GM12878 (cell line): ENCODE results near the gene VSTM2L. TPM values are rescaled to one million over a fixed set of nuclear protein-coding genes. Genes with fewer than 3 reads are reported as not detected.

Source experiments
- ATAC-seq: fragments of 200-7000 bp; cut with Tn5 transposase; 3 replicates; pipeline ENCODE4 v1.9.1; 2020; ENCODE audit warnings: mild to moderate bottlenecking, moderate library complexity
- BruUV-seq: library from RNA; stranded (reverse); fragments of 400-500 nt; replicated peaks from 2 replicates; lab custom pipeline; 2021; lab: Mats Ljungman, UMichigan
- CTCF ChIA-PET: fragments of 300-600 bp; sonication (Branson Sonifier 250); formaldehyde crosslinking; extraction: SDS; loops from one replicate; lab custom pipeline; 2021; ENCODE audit warnings: inconsistent platforms; lab: Yijun Ruan, JAX
- POLR2A ChIA-PET: fragments of 350-600 bp; formaldehyde crosslinking; extraction: SDS; loops from one replicate; lab custom pipeline; 2021; ENCODE audit warnings: inconsistent platforms; lab: Charles Lee
- RAD21 ChIA-PET: fragments of 300-600 bp; sonication (Branson Sonifier 250); formaldehyde crosslinking; loops from one replicate; lab custom pipeline; 2023; ENCODE audit warnings: antibody characterized with exemption; ENCODE audit not compliant: unreplicated experiment; lab: Charles Lee
- SMC1A ChIA-PET: fragments of 300-600 bp; sonication (Branson Sonifier 250); formaldehyde crosslinking; loops from one replicate; lab custom pipeline; 2023; ENCODE audit not compliant: unreplicated experiment, uncharacterized antibody; lab: Charles Lee
- DNase-seq: peaks from one replicate; pipeline ENCODE4 v3.0.0-alpha.2; 2011; ENCODE audit warnings: low read depth, low spot score
- FAIRE-seq: peaks from 3 replicates; lab custom pipeline; 2011; peaks lifted over from hg19 to GRCh38; lab: Jason Lieb, UNC
- H2AFZ ChIP-seq: 2 replicates; pipeline ENCODE4 v1.6.0; 2011; ENCODE audit warnings: low read depth, low read length, control low read depth; ENCODE audit not compliant: control insufficient read depth
- H3K27ac ChIP-seq: 2 replicates; pipeline ENCODE4 v1.5.1; 2011; ENCODE audit warnings: control low read depth; ENCODE audit not compliant: control insufficient read depth, insufficient read depth
- H3K27me3 ChIP-seq, 2 experiments: replicated peaks in 1 of 2; 2 replicates each; pipeline versions ENCODE4 v1.6.0 to v1.6.1; 2011; ENCODE audit warnings: low read length in 1 of 2; ENCODE audit not compliant: control insufficient read depth in 2 of 2, insufficient read depth in 2 of 2
- H3K36me3 ChIP-seq, 2 experiments: 2 replicates each; pipeline ENCODE4 v1.5.1; 2011; ENCODE audit warnings: low read length in 1 of 2; ENCODE audit not compliant: control insufficient read depth in 2 of 2, insufficient read depth in 2 of 2
- H3K4me1 ChIP-seq: 2 replicates; pipeline ENCODE4 v1.6.1; 2011; ENCODE audit warnings: mild to moderate bottlenecking, low read length, moderate library complexity, mixed read lengths; ENCODE audit not compliant: control insufficient read depth, insufficient read depth
- H3K4me2 ChIP-seq: 2 replicates; pipeline ENCODE4 v1.6.0; 2011; ENCODE audit warnings: control low read depth; ENCODE audit not compliant: control insufficient read depth, insufficient read depth
- H3K4me3 ChIP-seq: fragments of 200-600 bp; sonication (generic); 2 replicates; pipeline ENCODE4 v1.5.1; 2016
- H3K79me2 ChIP-seq: 2 replicates; pipeline ENCODE4 v1.6.0; 2011; ENCODE audit warnings: low read length; ENCODE audit not compliant: control insufficient read depth, insufficient read depth
- H3K9ac ChIP-seq: 2 replicates; pipeline ENCODE4 v1.8.0; 2011; ENCODE audit warnings: low read length, control low read depth, mixed read lengths; ENCODE audit not compliant: control insufficient read depth, insufficient read depth
- H3K9me3 ChIP-seq: replicated peaks from 3 replicates; pipeline ENCODE4 v1.5.1; 2011; ENCODE audit warnings: mild to moderate bottlenecking, low read length; ENCODE audit not compliant: control insufficient read depth, insufficient read depth
- H4K20me1 ChIP-seq: 2 replicates; pipeline ENCODE4 v1.6.0; 2011; ENCODE audit not compliant: control insufficient read depth, insufficient read depth
- ATF7 ChIP-seq: fragments of 450-650 bp; IDR thresholded peaks from 2 replicates; pipeline ENCODE4 v1.6.1; 2016; ENCODE audit warnings: low read depth, mild to moderate bottlenecking
- BCL11A ChIP-seq: IDR thresholded peaks from 2 replicates; pipeline ENCODE4 v1.6.1; 2011; ENCODE audit warnings: low read depth, low read length
- BHLHE40 ChIP-seq, 2 experiments: fragments of 450-650 bp in 1 of 2; IDR thresholded peaks; 2 replicates each; pipeline ENCODE4 v1.6.1; 2011 to 2017; ENCODE audit warnings: low read depth in 2 of 2, borderline replicate concordance in 1 of 2, improper control_type of control experiment in 1 of 2, low read length in 1 of 2, mild to moderate bottlenecking in 1 of 2
- BMI1 ChIP-seq: fragments of 450-650 bp; IDR thresholded peaks from 2 replicates; pipeline ENCODE4 v1.6.1; 2016; ENCODE audit warnings: mild to moderate bottlenecking, moderate library complexity, borderline replicate concordance
- FOS ChIP-seq: IDR thresholded peaks from 3 replicates; pipeline ENCODE4 v1.6.1; 2011; ENCODE audit warnings: borderline replicate concordance; ENCODE audit not compliant: insufficient read length; ENCODE audit errors: extremely low read depth
- NFYA ChIP-seq: IDR thresholded peaks from 2 replicates; pipeline ENCODE4 v1.6.1; 2011; ENCODE audit warnings: low read depth, mild to moderate bottlenecking, low read length, improper control_type of control experiment, borderline replicate concordance
- PAX5 ChIP-seq: IDR thresholded peaks from 2 replicates; pipeline ENCODE4 v1.6.1; 2011; ENCODE audit warnings: low read depth, low read length, borderline replicate concordance
- SREBF2 ChIP-seq: IDR thresholded peaks from 2 replicates; pipeline ENCODE4 v1.6.1; 2012; ENCODE audit warnings: mild to moderate bottlenecking, low read length
- YBX1 ChIP-seq: fragments of 450-650 bp; IDR thresholded peaks from 2 replicates; pipeline ENCODE4 v1.6.1; 2016; ENCODE audit warnings: antibody characterized with exemption
- ZBTB33 ChIP-seq: fragments of 450-650 bp; IDR thresholded peaks from 2 replicates; pipeline ENCODE4 v1.6.1; 2017; ENCODE audit warnings: mild to moderate bottlenecking
- WGBS: methylation state at CpG from one replicate; pipeline ENCODE4 v1.1.6; 2016; ENCODE audit warnings: low lambda C conversion rate; ENCODE audit not compliant: insufficient replicate concordance, insufficient coverage; ENCODE audit errors: missing lambda C conversion rate; 5-methylcytosine and 5-hydroxymethylcytosine counted together
- in situ Hi-C: fragments of 300-500 bp; cut with MboI; formaldehyde crosslinking; loops from 9 replicates; pipeline ENCODE4 v1.14.3; 2018; ENCODE audit warnings: mixed read lengths
- intact Hi-C: fragments of 100-400 bp; cut with micrococcal nuclease; formaldehyde crosslinking; loops from one replicate; pipeline ENCODE4 v1.14.2; 2022; ENCODE audit not compliant: unreplicated experiment
- polyA plus RNA-seq, 11 experiments: library from polyadenylated mRNA; depleted of rRNA in 4 of 11; unstranded in 6 of 11; stranded (reverse) in 5 of 11; fragments of >200 nt; fragmentation: Nextera tagmentation in 4 of 11; fragmentation: Illumina TruSeq in 1 of 11; extraction: Ambion mirVana in 4 of 11; extraction: Trizol in 1 of 11; gene quantifications; 1 replicate in 1 of 11; 2 replicates in 10 of 11; pipeline versions ENCODE4 v1.2.1 to v1.2.3, GENCODE V29; 2011 to 2016; ENCODE audit warnings: inconsistent platforms in 2 of 11, missing spikeins in 2 of 11, low read depth in 1 of 11
- total RNA-seq, 4 experiments: library from RNA; depleted of rRNA in 3 of 4; stranded (reverse); fragments of >200 nt in 3 of 4; fragmentation: Illumina TruSeq in 1 of 4; extraction: Trizol in 1 of 4; gene quantifications; 2 replicates each; pipeline versions ENCODE4 v1.2.1 to v1.2.3, GENCODE V29; 2013 to 2021

VSTM2L gene
- total and polyA plus RNA-seq, 10 of the 15 experiments (the other 5 are each of a cell fraction or from before 2014, with no cell fraction given): 0.05 to 1.5 (median 0.63) TPM; not detected in 2

DNA sequence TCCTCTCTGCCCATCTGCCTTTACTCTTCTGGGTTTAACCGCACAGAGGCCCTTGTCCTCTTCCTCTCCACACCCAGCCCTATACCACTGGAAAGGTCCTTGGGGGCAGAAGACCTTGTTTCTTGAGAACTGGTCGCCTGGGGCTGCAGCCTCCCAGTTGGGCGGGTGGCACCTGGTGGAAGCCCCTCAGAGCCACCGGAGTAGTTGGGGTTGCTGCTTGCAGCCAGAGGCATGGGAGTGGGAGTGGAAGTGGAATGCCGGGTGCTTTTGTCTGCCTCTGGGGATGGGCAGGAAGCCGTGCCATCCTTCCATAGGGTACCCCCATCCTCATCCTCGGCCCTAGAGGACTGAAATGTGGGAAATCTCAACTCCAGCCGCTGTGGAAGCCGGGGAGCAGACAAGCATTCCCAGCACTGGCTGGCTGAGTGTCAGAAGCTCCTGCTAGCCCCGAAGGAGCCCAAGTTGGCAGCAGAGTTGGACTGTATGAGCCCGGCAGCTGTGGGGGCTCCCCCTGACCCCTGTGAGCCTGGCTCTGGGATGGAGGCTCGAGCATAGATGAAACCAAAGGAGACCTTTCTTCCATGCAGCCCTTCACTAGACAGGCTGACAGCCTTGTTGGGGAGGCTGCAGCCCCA is 1.2 kb downstream of the VSTM2L start (continued):
- TF ChIP-seq YBX1: no peak

GRCh38 chr20:37904845-37905373 is 2.0 kb downstream of the VSTM2L start:
- Histone ChIP-seq H3K36me3 (no peaks in the 10 kb centered on the region), H4K20me1 (no peaks in the 10 kb centered on the region), H3K79me2 (no peaks in the 10 kb centered on the region), H3K27ac (no peak overlapping the region), H3K27me3 (peaks cover 1 to 4% of the 10 kb centered on the region in 2 experiments; a peak in 2 of 4 replicates), H2AFZ (no peak overlapping the region), H3K4me2 (no peak overlapping the region), H3K9ac (no peak overlapping the region), H3K9me3 (no peaks in the 10 kb centered on the region), H3K4me1 (no peaks in the 10 kb centered on the region; the same call in 1 of the 2 replicates), H3K4me3 (no peak overlapping the region)
- FAIRE-seq (no peak), DNase-seq (no peak), ATAC-seq (no peak)
- 52% methylated on average over 8 of the region's 8 CpGs for WGBS
- POLR2A ChIA-PET: no interaction called here
- CTCF ChIA-PET: no interaction called here
- in situ Hi-C loops: loop anchor here (5.0 kb wide), 1 partner anchor 87 kb away; no protein-coding TSS in a partner anchor
- intact Hi-C loops: loop anchor here (5.0 to 10.0 kb wide), 2 partner anchors 152 to 250 kb away; no protein-coding TSS in a partner anchor
- no peak for TF ChIP-seq BHLHE40 (IDR thresholded peaks at IDR 0.05; ENCODE audit: borderline replicate concordance in 1 of 2, low read depth in 2 of 2, low read length in 1 of 2)
- TF ChIP-seq ATF7: no peak
- no peak for TF ChIP-seq SREBF2
- TF ChIP-seq BCL11A: no peak
- TF ChIP-seq NFYA: no peak
- no peak for TF ChIP-seq BMI1
- TF ChIP-seq PAX5: no peak
- TF ChIP-seq ZBTB33: no peak
- TF ChIP-seq FOS: no peak
- BruUV-seq: no TSS peak
- RAD21 ChIA-PET: no interaction called here
- SMC1A ChIA-PET: no interaction called here
